NT2/D1 (cell line): ENCODE data around the gene GXYLT1.

Experiments
- SUZ12 ChIP-seq: IDR thresholded peaks from 2 replicates; pipeline ENCODE4 v1.6.1; 2011; ENCODE audit not compliant: insufficient read length, insufficient read depth; ENCODE audit errors: extremely low read depth
- YY1 ChIP-seq: IDR thresholded peaks from 2 replicates; pipeline ENCODE4 v1.6.1; 2011; ENCODE audit not compliant: insufficient read length, insufficient read depth

- no peak for TF ChIP-seq SUZ12
- no peak for TF ChIP-seq YY1
Observed at GRCh38 chr12:42156232-42156631, 11.6 kb upstream of the GXYLT1 start.
